AML-193 (cell line): ENCODE data around the gene HNF1A.
A peak's percentile ranks its signal among the peaks of the same experiment; 100 is the strongest.
"Not testable (repeated sequence)": the region's sequence is repeated elsewhere in the genome, so short reads cannot be mapped to it uniquely, and the experiment has no call there.

Source experiments
- DNase-seq, 2 experiments: peaks; one replicate each; lab custom pipeline; 2025; lab: John Stamatoyannopoulos, UW

The HNF1A gene, protein sequence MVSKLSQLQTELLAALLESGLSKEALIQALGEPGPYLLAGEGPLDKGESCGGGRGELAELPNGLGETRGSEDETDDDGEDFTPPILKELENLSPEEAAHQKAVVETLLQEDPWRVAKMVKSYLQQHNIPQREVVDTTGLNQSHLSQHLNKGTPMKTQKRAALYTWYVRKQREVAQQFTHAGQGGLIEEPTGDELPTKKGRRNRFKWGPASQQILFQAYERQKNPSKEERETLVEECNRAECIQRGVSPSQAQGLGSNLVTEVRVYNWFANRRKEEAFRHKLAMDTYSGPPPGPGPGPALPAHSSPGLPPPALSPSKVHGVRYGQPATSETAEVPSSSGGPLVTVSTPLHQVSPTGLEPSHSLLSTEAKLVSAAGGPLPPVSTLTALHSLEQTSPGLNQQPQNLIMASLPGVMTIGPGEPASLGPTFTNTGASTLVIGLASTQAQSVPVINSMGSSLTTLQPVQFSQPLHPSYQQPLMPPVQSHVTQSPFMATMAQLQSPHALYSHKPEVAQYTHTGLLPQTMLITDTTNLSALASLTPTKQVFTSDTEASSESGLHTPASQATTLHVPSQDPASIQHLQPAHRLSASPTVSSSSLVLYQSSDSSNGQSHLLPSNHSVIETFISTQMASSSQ

DNA sequence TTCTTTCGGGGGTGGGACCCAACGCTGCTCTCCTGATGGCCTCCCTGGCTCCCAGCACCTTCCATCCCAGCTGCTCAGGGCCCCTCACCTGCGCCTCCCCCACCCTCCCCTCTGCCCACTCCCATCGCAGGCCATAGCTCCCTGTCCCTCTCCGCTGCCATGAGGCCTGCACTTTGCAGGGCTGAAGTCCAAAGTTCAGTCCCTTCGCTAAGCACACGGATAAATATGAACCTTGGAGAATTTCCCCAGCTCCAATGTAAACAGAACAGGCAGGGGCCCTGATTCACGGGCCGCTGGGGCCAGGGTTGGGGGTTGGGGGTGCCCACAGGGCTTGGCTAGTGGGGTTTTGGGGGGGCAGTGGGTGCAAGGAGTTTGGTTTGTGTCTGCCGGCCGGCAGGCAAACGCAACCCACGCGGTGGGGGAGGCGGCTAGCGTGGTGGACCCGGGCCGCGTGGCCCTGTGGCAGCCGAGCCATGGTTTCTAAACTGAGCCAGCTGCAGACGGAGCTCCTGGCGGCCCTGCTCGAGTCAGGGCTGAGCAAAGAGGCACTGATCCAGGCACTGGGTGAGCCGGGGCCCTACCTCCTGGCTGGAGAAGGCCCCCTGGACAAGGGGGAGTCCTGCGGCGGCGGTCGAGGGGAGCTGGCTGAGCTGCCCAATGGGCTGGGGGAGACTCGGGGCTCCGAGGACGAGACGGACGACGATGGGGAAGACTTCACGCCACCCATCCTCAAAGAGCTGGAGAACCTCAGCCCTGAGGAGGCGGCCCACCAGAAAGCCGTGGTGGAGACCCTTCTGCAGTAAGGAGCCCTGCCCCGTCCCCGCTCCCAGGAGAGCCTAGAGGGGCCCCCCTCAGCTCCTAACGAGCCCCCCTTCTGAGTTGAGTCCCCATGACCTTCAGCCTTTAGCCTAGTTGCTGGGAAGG lies at the start of gene HNF1A:
Gene HNF1A (plus strand): TSS at position 248 of the 924 bp plus-strand sequence. CDS start 226 bp downstream, at position 474.
- DNase-seq: no peak

DNA sequence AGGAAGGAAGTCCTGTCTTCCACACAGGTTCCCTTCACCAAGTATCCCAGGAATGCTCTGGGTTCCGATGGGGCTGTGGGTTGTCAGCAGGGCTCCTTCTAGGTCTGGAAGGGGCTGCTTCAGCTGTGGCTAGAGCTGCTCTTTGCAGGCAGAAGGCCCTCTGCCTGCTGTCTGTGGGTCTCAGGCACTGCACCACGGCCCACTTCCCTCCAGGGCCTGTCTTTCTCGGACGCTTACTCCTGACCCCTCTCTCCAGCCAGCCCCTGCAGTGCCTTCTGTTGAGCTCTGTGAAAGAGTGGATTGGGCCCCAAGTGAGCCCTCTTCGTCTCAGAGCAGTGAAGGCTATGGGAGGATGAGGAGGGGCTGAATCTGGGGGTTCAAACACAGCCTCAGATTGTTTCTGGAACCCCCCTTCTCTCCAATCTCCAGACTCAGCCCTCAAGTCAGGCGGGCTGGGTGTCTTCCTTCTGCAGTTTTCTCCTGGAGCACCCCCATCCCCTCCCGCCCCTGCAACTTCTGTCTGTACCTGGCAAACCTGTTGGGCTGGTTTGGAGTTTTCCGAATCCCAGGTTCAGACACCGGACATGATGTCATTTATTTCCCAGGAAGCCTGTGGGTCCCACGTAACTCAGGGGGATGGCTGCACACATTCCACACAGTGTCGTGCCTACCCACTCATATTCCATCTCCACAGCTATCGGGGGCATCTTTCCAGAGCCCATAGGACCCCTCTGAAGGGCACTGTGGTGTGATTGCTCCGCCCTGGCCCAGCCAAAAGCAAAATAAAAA lies 49.3 kb upstream of the HNF1A start:
- no peak for DNase-seq

DNA sequence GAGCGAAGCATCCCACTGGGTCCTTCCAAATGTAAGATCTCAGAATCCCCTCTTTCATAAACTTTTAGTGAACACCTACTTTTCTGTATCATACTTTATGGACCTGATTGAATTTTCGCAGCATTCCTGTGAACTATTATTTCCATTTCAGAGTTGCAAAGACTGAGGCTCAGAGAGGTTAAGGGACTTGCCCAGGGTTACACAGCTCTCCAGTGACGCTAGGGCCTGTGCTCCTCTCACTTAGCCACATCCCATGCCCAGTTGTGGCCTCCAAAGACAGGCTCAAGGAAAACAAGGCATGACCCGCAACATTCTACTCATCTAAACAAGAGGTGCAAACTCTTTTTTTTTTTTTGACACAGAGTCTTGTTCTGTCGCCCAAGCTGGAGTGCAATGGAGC lies 48.3 kb upstream of the HNF1A start:
- DNase-seq: no peak

DNA sequence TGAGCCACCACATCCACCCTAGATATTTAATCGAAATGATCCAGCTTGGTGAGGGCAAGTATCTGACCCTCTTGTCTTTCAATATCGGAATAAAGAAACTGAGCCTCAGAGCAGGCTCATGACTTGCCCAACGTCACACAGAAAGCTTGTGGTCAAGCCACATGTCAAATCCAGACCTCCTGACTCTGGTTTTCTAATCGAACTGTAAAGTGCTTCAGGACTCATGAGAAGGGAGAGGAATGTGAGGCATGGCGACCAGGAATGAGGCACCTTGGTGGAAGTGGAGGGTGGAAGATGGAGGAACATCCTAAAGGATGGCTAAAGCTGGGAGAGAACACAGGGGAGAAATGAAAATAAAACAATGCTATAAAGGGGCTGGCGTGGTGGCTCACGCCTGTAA lies 46.3 kb upstream of the HNF1A start:
- no peak for DNase-seq

DNA sequence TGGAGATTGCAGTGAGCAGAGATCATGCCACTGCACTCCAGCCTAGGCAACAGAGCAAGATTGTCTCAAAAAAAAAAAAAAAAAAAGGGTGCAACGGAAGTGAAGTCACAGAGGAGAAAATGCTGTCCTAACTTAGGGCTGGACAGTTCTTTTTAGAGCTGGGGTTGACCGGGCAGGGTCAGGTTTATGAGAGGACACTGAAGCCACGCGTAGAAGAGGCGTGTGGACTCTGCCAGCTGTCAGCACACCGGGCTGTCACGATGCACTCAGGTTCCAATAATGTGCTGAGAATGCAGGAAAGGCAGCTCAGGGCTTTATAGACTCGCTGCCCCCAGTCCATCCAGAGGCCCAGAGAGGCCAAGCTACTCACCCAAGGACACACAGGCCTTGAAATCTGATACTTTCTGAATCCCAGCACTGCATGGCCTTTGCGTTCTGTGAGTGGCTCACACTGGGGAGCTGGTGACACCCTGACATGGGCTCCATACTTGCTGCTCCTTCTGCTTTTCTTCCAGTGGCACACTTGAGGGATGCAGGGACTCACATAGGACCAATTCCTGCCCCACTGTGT lies 45.3 kb upstream of the HNF1A start:
- DNase-seq: no peak

DNA sequence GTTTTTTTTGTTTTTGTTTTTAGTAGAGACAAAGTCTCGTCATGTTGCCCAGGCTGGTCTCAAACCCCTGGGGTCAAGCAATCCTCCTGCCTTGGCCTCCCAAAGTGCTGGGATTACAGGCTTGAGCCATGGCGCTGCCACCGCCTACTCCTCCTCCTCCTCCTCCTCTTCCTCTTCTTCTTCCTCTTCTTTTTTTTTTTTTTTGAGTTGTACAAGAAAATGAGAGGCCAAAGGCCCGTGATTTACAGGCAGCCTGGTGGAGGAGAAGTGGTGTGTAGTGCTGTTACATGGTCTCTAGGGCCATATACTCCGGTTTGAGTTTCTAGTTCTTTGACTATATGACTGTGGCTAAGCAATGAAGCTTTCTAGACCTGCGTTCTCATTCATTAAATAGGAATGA lies 44.6 kb upstream of the HNF1A start:
- no peak for DNase-seq

DNA sequence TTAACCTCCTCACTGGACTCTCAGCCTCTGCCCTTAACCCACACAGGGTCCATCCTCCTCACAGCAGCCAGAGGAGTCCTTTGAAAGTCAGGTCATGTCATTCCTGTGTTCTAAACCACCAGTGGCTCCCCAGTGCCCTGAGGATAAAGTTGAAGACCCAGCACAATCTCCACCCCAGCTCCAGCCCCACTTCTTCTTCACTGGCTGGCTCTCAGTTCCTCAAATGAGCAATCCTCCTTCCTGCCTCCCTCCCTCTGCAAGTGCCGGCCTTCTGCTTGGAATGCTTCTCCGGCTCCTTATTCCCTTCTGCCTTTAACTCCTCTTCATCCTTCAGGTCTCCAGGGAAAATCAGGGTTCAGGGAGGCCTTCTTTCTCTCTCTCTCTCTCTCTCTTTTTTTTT lies 42.1 kb upstream of the HNF1A start:
- peak; percentile 32 to 34 for DNase-seq

DNA sequence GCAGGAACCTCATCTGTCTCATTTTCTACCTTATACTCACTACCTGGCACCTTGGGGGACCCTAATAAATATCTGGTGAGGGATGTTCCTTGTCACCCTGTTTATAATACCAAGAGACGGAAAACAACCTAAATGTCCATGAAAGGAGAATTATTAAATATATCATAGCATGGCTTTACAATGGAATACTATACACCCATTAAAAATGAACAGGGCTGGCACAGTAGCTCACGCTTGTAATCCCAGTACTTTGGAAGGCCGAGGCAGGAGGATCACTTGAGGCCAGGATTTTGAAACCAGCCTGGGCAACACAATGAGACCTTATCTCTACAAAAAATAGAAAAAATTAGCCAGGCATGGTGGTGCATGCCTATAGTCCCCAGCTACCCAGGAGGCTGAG lies 39.8 kb upstream of the HNF1A start:
- DNase-seq: no peak

DNA sequence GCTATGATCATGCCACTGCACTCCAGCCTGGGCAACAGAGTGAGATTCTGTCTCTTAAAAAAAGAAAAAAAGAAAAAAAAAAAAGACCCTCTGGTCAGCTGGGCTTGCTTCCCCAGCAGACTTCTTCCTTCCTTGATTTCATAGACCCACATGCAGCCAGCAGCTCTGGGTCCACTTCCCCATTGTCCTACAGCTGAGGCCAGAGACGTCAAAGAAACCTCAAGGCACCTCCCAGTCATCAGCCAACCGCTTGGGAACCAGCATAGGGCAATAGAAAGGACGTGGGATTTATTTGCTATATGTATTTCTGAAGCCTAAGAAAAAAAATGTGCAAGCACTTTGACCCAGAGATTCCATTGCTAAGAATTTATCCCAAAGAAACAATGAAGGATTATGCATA lies 38.8 kb upstream of the HNF1A start:
- peak; percentile 77 to 81 for DNase-seq

DNA sequence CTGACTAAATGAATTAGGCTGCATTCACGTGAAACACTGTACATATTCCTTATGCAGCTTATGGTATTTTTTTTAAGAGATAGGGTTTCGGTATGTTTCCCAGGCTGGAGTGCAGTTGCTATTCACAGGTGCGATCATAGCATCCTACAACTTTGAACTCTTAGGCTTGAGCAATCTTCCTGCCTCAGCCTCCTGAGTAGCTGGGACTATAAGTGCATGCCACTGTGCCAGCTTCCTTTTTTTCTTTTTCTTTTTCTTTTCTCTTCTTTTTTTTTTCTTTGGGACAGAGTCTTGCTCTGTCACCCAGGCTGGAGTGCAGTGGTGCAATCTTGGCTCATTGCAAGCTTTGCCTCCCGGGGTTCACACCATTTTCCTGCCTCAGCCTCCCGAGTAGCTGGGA lies 38.3 kb upstream of the HNF1A start:
- peak in 1 of 2 experiments; percentile 2 for DNase-seq

DNA sequence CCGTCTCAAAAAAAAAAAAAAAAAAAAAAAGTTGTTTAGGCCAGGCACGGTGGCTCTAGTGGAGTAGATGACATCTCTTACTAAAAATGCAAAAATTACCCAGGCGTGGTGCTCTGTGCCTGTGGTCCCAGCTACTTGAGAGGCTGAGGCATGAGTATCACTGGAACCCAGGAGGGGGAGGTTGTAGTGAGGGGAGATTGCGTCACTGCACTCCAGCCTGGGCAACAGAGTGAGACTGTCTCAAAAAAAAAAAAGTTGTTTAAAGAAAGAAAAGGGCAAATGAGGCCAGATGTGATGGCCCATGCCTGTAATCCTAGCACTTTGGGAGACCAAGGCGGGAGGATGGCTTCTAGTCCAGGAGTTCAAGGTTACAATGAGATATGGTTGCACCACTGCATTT lies 37.5 kb upstream of the HNF1A start:
- DNase-seq: peak in 1 of 2 experiments; percentile 31

DNA sequence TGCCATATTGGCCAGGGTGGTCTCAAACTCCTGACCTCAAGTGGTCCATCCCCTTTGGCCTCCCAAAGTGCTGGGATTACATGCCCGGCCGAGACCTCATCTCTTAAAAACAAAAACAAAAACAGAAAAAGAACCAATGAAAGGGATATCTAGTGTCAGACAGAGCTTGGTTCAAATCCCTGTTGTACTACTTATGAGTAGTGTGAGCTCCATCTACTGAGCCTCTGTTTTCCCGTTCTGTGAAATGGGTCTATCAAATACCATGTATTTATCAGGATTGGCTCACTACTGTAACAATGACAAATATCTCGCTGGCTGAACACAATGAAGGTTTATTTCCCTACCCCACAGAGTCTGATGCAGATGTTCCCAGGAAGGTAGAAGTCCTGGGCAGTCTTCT lies 36.9 kb upstream of the HNF1A start:
- DNase-seq: no peak

DNA sequence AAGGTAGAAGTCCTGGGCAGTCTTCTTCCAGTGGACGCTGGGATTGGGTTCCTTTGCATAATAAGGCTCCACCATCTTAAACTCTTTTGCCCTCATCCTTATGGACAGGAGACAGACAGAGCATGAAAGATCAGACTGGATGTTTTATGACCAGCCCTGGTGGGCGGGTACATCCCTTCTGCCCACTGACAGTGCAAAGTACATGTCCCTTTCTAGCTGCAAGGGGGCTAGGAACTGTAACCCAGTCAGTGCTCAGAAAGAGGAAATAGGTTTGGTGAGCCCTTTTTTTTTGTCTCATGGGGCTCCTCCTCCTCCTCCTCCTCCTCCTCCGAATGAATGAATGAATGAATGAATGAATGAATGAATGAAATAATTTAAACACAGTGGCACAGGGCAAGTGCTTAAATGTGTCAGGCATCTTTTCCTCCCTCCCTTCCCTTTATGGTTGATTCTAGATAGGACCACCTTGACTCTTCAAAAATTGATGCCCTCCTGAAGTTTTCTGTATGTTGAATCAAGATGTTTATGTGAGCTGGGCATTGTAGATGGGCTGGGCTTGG lies 36.4 kb upstream of the HNF1A start:
- DNase-seq: no peak

DNA sequence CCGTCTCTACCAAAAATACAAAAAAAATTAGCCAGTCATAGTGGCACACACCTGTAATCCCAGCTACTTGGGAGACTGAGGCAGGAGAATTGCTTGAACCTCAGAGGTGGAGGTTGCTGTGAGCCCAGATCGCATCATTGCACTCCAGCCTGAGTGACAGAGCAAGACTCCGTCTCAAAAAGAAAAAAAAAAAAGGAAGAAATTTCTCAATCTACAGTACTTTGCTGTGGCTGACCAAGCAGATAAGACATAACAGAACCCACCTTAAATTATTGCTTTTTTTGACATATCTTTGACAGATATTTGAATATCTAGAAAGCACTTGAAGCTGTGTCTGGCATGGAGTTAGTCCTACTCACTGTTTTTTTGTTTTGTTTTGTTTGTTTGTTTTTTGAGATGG lies 34.9 kb upstream of the HNF1A start:
- DNase-seq: no peak

DNA sequence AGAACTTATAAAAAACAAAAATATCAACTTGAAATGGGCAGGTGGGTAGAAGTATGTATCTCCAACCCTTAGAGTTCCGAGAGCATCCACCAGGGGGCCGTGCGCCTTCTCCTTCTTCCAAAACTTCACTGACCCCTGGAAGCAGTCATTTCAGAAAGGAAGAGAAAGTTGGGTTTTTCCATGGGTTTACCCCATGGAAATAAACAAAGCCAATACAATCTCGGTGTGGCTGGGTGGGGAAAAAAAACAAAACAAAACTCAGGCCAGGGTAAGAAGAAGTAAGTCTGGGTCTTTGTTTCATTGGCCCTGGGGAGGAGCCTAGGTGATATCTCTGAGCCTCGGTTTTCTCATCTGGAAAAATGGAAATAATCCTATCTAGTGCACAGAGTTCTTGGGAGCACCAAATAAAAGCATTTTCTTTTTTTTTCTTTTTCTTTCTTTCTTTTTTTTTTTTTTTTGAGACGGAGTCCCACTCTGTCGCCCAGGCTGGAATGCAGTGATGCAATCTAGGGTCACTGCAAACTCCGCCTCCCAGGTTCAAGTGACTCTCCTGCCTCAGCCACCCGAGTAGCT lies 33.6 kb upstream of the HNF1A start:
- DNase-seq: peak; percentile 49 to 50

DNA sequence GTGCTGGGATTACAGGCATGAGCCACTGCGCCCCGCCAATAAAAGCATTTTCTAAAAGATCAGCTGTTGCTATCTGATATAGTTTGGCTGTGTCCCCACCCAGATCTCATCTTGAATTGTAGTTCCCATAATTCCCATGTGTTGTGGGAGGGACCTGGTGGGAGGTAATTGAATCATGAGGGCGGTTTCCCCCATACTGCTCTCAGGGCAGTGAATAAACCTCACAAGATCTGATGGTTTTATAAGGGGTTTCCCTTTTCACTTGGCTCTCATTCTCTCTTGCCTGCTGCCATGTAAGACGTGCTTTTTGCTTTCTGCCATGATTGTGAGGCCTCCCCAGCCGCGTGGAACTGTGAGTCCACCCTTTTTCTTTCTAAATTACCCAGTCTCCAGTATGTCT lies 32.8 kb upstream of the HNF1A start:
- not testable (repeated sequence) for DNase-seq

DNA sequence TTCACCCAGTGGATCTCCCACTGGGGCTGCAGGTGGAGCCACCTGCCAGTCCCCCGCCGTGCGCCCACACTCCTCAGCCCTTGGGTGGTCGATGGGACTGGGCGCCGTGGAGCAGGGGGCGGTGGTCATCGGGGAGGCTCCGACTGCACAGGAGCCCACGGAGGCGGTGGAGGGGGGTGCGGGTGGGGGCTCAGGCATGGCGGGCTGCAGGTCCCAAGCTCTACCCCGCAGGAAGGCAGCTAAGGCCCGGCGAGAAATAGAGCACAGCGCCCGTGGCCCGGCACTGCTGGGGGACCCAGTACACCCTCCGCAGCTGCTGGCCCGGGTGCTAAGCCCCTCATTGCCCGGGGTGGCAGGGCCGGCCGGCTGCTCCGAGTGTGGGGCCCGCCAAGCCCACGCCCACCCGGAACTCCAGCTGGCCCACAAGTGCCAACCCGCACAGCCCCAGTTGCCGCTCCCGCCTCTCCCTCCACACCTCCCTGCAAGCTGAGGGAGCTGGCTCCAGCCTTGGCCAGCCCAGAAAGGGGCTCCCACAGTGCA lies 28.0 kb upstream of the HNF1A start:
- not testable (repeated sequence) for DNase-seq

DNA sequence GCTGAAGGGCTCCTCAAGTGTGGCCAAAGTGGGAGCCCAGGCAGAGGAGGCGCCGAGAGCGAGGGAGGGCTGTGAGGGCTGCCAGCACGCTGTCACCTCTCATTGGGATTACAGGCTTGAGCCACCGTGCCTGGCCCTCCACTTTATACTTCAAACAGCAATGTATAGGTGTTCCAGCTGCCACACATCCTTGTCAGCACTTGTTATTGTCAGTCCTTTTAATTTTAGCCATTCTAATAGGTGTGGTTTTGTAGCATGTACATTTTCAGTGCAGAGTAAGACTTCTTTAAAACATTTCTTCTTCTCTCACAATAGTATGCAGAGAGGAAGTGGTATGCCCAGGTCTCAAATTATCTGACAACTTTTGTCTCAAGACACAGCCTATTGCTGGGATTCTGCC lies 27.5 kb upstream of the HNF1A start:
- no peak for DNase-seq

DNA sequence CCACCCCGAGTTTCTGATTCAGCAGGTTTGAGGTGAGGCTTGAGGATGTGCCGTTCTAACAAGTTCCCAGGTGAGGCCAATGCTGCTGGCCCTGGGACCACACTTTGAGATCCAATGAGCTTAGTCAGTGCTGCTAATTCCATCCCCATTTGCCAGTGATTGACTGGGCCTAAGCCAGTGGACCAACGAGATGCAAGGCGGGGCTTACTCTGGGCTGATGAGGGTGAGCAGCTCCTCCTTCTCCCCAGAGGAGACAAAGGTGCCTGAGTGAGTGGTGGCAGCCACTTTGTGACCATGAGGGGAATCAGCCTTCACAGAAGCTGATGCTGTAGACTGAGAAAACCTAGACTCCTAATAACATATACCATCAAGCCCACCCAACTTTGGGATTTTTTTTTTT lies 23.1 kb upstream of the HNF1A start:
- no peak for DNase-seq

DNA sequence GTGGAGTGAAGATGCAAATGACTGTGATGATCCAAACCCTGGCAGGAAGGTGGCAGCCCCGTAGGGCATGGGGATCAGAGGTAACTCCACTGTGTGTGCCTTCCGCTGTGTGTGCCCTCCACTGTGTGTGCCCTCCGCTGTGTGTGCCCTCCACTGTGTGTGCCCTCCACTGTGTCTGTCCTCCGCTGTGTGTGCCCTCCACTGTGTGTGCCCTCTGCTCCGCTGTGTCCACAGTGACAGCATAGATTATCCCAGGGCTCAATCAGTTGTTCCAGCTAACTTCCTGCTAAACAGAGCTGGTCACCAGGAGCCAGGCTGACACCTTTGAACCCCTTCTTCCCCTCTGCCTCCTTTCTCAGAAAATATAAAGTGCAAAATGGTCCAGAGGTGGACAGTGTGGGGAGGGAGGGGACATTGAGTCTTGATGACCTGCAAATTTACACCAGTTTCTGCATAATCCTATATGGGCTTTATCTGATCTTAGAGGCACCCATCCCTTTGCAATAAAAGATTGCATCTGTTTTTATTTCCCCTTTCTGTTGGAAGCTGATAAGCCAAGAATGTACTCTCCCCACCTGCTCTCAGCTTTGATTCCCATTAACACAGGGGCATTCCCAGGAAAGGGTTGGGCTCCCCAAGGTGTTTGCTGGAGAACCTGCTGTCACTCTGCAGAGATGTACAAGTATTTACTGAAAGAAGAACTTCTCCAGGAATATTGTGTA lies 21.6 kb upstream of the HNF1A start:
- no peak for DNase-seq
